Measurements from ENCODE around the gene FYTTD1. TPM values are rescaled to one million over a fixed set of nuclear protein-coding genes. Genes with fewer than 3 reads are reported as not detected.

The FYTTD1 gene
- total RNA-seq, 2 donors from 2014 or later: 20.4 to 47.3 TPM

DNA sequence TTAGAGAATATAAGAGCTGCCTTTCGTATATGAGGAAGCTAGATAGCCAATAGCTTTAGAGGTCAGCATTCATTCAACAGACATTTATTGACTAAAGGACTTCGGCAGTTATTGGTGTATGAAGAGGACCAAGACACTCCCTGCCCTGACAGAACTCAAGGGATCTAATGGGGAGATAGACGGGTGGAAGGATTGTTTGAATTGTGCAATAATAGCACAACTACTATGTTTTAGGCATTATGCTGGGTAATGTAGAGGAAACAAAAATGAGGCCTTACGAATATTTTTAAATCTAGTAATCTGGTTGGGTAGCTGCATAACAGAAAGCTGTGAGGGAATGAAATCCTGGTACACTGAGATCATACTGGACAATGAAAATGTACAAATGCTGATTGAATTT is 46.4 kb downstream of the FYTTD1 start:
- ATAC-seq (ENCODE audit: insufficient number of reproducible peaks, low FRiP score, low read depth) (no peak), DNase-seq (ENCODE audit: low spot score) (no peak)
- Histone ChIP-seq H3K4me3 (no peak overlapping the region), H3K4me1 (ENCODE audit: control insufficient read depth in 1 of 2, low read depth in 2 of 2) (peaks cover 29 to 66% of the 10 kb centered on the region in 2 donors), H3K36me3 (no peaks in the 10 kb centered on the region), H3K27me3 (replicated peaks; ENCODE audit: insufficient read depth) (no peaks in the 10 kb centered on the region), H3K9me3 (no peaks in the 10 kb centered on the region), H3K27ac (peak overlapping the region in 1 of 2 donors; percentile 73)
- TF ChIP-seq, protein P1, sequence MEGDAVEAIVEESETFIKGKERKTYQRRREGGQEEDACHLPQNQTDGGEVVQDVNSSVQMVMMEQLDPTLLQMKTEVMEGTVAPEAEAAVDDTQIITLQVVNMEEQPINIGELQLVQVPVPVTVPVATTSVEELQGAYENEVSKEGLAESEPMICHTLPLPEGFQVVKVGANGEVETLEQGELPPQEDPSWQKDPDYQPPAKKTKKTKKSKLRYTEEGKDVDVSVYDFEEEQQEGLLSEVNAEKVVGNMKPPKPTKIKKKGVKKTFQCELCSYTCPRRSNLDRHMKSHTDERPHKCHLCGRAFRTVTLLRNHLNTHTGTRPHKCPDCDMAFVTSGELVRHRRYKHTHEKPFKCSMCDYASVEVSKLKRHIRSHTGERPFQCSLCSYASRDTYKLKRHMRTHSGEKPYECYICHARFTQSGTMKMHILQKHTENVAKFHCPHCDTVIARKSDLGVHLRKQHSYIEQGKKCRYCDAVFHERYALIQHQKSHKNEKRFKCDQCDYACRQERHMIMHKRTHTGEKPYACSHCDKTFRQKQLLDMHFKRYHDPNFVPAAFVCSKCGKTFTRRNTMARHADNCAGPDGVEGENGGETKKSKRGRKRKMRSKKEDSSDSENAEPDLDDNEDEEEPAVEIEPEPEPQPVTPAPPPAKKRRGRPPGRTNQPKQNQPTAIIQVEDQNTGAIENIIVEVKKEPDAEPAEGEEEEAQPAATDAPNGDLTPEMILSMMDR (IDR thresholded peaks at IDR 0.05): no peak

DNA sequence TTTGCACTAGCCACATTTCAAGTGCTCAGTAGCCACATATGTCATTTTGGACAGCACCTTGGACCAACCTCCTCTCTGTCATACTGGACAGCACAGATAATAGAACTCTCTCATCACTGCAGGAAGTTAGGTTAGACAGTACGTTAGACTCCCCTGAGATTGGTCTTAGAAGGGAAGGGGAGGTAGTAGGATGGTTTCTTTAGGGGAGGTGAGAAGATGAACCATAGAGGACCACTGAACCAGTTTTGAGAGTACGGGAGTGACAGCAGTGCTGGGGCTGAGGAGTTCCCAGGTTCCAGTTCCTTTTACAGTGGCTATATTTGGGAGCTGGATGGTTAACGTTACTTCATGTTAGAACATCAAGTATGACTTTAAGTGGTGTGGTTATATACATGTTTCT is 49.2 kb downstream of the FYTTD1 start:
- Histone ChIP-seq H3K27ac (peak overlapping the region; percentile 45 to 50), H3K4me3 (peak overlapping the region; percentile 58), H3K4me1 (ENCODE audit: control insufficient read depth in 1 of 2, low read depth in 2 of 2) (peaks cover 21 to 70% of the 10 kb centered on the region in 2 donors), H3K36me3 (no peaks in the 10 kb centered on the region), H3K27me3 (replicated peaks; ENCODE audit: insufficient read depth) (no peaks in the 10 kb centered on the region), H3K9me3 (no peaks in the 10 kb centered on the region)
- DNase-seq (ENCODE audit: low spot score) (no peak), ATAC-seq (ENCODE audit: insufficient number of reproducible peaks, low FRiP score, low read depth) (no peak)
- TF ChIP-seq, protein P1 (IDR thresholded peaks at IDR 0.05): no peak

DNA sequence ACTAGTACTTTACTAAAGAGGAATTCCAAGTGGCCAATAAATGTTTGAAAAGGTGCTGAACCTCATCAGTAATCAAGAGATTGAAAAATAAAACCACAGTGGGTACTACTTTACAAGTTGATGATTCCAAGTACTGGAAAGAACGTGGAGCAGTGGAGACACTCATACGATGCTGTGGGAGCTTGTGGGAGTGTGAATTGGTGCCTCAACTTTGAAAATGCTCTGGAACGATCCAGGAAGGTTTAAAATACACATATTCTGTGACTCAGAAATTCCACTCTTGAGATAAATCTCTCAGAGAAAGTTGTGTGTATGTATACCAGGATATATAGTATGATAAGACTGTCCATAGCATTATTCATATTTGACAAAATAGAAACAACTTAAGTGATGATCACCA is 50.7 kb downstream of the FYTTD1 start:
- H3K36me3 ChIP-seq: no peaks in the 10 kb centered on the region
- H3K27me3 ChIP-seq (replicated peaks; ENCODE audit: insufficient read depth): no peaks in the 10 kb centered on the region
- H3K27ac ChIP-seq: peak overlapping the region; percentile 45 to 48
- ATAC-seq (ENCODE audit: insufficient number of reproducible peaks, low FRiP score, low read depth) (no peak), DNase-seq (ENCODE audit: low spot score) (no peak)
- H3K9me3 ChIP-seq: no peaks in the 10 kb centered on the region
- TF ChIP-seq, protein P1 (IDR thresholded peaks at IDR 0.05): no peak
- H3K4me3 ChIP-seq: no peak overlapping the region
- peaks cover 13 to 56% of the 10 kb centered on the region in 2 donors for H3K4me1 ChIP-seq (ENCODE audit: control insufficient read depth in 1 of 2, low read depth in 2 of 2)

DNA sequence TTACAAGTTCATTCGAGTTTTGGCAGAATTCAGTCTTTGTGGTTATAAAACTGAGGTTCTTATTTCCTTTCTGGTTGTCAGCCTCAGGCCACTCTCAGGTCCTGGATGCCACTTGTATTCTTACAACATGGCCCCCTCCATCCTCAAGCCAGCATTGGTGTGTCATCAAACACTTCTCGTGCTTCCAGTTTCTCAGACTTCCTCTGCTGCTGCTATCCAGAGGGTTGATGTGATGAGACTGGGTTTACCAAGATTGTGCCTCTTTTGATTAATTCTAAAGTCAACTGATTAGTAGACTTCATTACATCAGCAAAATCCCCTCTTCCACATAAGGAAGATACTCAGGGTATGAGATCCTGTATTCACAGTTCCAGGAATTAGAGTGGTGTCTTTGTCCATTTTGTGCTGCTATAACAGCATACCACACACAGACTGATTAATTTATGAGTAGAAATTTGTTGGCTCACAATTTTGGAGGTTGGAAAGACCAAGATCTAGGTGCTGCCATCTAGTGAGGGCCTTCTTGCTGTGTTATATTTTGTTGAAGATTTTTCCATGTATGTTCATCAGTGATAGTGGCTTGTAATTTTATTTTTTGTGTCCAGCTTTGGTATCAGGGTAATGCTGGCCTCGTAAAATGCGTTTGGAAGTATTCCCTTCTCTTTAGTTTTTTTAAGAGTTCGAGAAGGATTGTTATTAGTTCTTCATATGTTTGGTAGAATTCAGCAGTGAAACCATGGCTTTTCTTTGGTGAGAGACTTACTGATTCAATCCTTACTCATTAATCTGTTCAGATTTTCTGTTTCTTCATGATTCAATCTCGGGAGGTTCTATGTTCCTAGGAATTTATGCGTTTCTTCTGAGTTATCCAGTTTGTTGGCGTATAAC is 52.5 kb downstream of the FYTTD1 start:
- Histone ChIP-seq H3K36me3 (no peaks in the 10 kb centered on the region), H3K27me3 (replicated peaks; ENCODE audit: insufficient read depth) (no peaks in the 10 kb centered on the region), H3K27ac (peak overlapping the region in 1 of 2 donors; percentile 31), H3K4me3 (no peak overlapping the region), H3K9me3 (no peaks in the 10 kb centered on the region), H3K4me1 (ENCODE audit: control insufficient read depth in 1 of 2, low read depth in 2 of 2) (peaks cover 13 to 51% of the 10 kb centered on the region in 2 donors)
- TF ChIP-seq, protein P1 (IDR thresholded peaks at IDR 0.05): no peak
- ATAC-seq (ENCODE audit: insufficient number of reproducible peaks, low FRiP score, low read depth): no peak
- DNase-seq (ENCODE audit: low spot score): no peak

DNA sequence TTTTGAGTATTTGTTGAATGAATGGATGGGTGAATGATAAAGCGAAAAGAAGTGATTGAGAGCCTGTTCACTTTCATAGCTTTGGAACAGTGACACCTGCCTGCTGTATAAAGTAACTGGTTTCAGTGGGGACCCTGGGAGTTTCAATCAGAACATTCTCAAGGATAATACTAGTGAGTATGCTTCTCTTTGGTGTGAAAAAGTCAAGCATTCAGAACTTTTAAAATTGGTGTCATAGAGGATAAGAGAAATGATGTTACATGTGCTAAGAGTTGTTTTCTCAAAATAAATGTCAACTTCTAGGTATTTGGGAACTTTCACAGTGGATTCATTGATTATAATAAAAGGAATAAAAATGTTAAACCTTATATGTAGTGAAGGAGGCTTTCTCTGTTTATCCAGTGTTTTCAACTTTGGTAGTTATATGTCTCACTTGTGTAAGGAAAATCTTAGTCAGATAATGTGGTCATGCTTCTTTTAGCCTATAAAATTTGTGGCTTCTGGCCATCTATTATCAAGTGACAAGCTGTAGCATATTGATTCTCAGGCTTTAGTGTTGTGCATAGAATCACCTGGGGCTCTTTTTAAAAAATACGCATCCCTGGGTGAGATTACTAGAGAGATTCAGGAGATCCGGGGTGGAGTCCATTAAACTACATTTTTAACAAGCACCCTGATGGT is 53.2 kb downstream of the FYTTD1 start:
- Histone ChIP-seq H3K27ac (no peak overlapping the region), H3K4me1 (ENCODE audit: control insufficient read depth in 1 of 2, low read depth in 2 of 2) (peaks cover 13 to 50% of the 10 kb centered on the region in 2 donors)
- ATAC-seq (ENCODE audit: insufficient number of reproducible peaks, low FRiP score, low read depth): no peak

More for the DNA sequence above, 53.2 kb downstream of the FYTTD1 start:
- TF ChIP-seq, protein P1 (IDR thresholded peaks at IDR 0.05): no peak
- no peaks in the 10 kb centered on the region for H3K36me3 ChIP-seq
- DNase-seq (ENCODE audit: low spot score): no peak
- H3K9me3 ChIP-seq: no peaks in the 10 kb centered on the region
- no peak overlapping the region for H3K4me3 ChIP-seq
- no peaks in the 10 kb centered on the region for H3K27me3 ChIP-seq (replicated peaks; ENCODE audit: insufficient read depth)
